ENCODE results near the gene CSPG4.

CSPG4 gene

GRCh38 chr15:75672646-75673425 lies 39.8 kb downstream of the CSPG4 start:
- Histone ChIP-seq H3K36me3 (ENCODE audit: insufficient read depth, low read length) (no peaks in the 10 kb centered on the region), H3K4me3 (peak overlapping the region; percentile 32; the same call in 1 of the 2 replicates), H3K27ac (peak overlapping the region; percentile 73), H3K9me3 (ENCODE audit: low read depth, low read length) (no peaks in the 10 kb centered on the region), H3K9ac (ENCODE audit: insufficient read length) (no peak overlapping the region)
- no peak for DNase-seq (ENCODE audit: low read depth, low spot score)
- TF ChIP-seq POLR2AphosphoS5 (IDR thresholded peaks at IDR 0.05; ENCODE audit: borderline replicate concordance, low read depth, low read length) = no peak
- no peak for TF ChIP-seq FOXP2 (optimal IDR thresholded peaks at IDR 0.05; ENCODE audit: control extremely low read depth, extremely low read length, insufficient read depth)
- no peak for TF ChIP-seq EZH2 (IDR thresholded peaks at IDR 0.05)

GRCh38 chr15:75671730-75672602 lies 40.7 kb downstream of the CSPG4 start:
- Histone ChIP-seq H3K36me3 (ENCODE audit: insufficient read depth, low read length) (no peaks in the 10 kb centered on the region), H3K9ac (ENCODE audit: insufficient read length) (no peak overlapping the region), H3K4me3 (0 out of 2 replicates have a peak overlapping the region, but pooled peaks have one; percentile 32), H3K9me3 (ENCODE audit: low read depth, low read length) (no peaks in the 10 kb centered on the region), H3K27ac (0 out of 2 replicates have a peak overlapping the region, but pooled peaks have one; percentile 73)
- no peak for TF ChIP-seq POLR2AphosphoS5 (IDR thresholded peaks at IDR 0.05; ENCODE audit: borderline replicate concordance, low read depth, low read length)
- TF ChIP-seq EZH2 (IDR thresholded peaks at IDR 0.05) = no peak
- no peak for TF ChIP-seq FOXP2 (optimal IDR thresholded peaks at IDR 0.05; ENCODE audit: control extremely low read depth, extremely low read length, insufficient read depth)
- no peak for DNase-seq (ENCODE audit: low read depth, low spot score)

- Histone ChIP-seq H3K36me3 (ENCODE audit: insufficient read depth, low read length) (no peaks in the 10 kb centered on the region), H3K27ac (no peak overlapping the region), H3K9me3 (ENCODE audit: low read depth, low read length) (no peaks in the 10 kb centered on the region), H3K4me3 (no peak overlapping the region), H3K9ac (ENCODE audit: insufficient read length) (no peak overlapping the region)
- TF ChIP-seq FOXP2 (optimal IDR thresholded peaks at IDR 0.05; ENCODE audit: control extremely low read depth, extremely low read length, insufficient read depth) (no peak), EZH2 (IDR thresholded peaks at IDR 0.05) (no peak), POLR2AphosphoS5 (IDR thresholded peaks at IDR 0.05; ENCODE audit: borderline replicate concordance, low read depth, low read length) (no peak)
- DNase-seq (ENCODE audit: low read depth, low spot score) = no peak
Observed at GRCh38 chr15:75669879-75670212, 42.8 kb downstream of the CSPG4 start.

GRCh38 chr15:75669191-75669878 lies 43.3 kb downstream of the CSPG4 start:
- H3K4me3 ChIP-seq = no peak overlapping the region
- H3K9me3 ChIP-seq (ENCODE audit: low read depth, low read length) = no peaks in the 10 kb centered on the region
- no peak for TF ChIP-seq POLR2AphosphoS5 (IDR thresholded peaks at IDR 0.05; ENCODE audit: borderline replicate concordance, low read depth, low read length)
- no peak overlapping the region for H3K9ac ChIP-seq (ENCODE audit: insufficient read length)
- H3K36me3 ChIP-seq (ENCODE audit: insufficient read depth, low read length) = no peaks in the 10 kb centered on the region
- no peak overlapping the region for H3K27ac ChIP-seq
- DNase-seq (ENCODE audit: low read depth, low spot score) = no peak

- TF ChIP-seq POLR2AphosphoS5 (IDR thresholded peaks at IDR 0.05; ENCODE audit: borderline replicate concordance, low read depth, low read length) (no peak), FOXP2 (optimal IDR thresholded peaks at IDR 0.05; ENCODE audit: control extremely low read depth, extremely low read length, insufficient read depth) (no peak)
- Histone ChIP-seq H3K27ac (no peak overlapping the region), H3K4me3 (no peak overlapping the region)
Observed at GRCh38 chr15:75666823-75667501, 45.7 kb downstream of the CSPG4 start.

GRCh38 chr15:75663931-75664421 lies 48.7 kb downstream of the CSPG4 start:
- Histone ChIP-seq H3K27ac (no peak overlapping the region), H3K36me3 (ENCODE audit: insufficient read depth, low read length) (no peaks in the 10 kb centered on the region), H3K9ac (ENCODE audit: insufficient read length) (no peak overlapping the region), H3K4me3 (no peak overlapping the region), H3K9me3 (ENCODE audit: low read depth, low read length) (no peaks in the 10 kb centered on the region)
- no peak for DNase-seq (ENCODE audit: low read depth, low spot score)
- TF ChIP-seq EZH2 (IDR thresholded peaks at IDR 0.05) (no peak), FOXP2 (optimal IDR thresholded peaks at IDR 0.05; ENCODE audit: control extremely low read depth, extremely low read length, insufficient read depth) (no peak), POLR2AphosphoS5 (IDR thresholded peaks at IDR 0.05; ENCODE audit: borderline replicate concordance, low read depth, low read length) (no peak)

More at GRCh38 chr15:75666823-75667501, 45.7 kb downstream of the CSPG4 start:
- H3K36me3 ChIP-seq (ENCODE audit: insufficient read depth, low read length) = no peaks in the 10 kb centered on the region
- H3K9me3 ChIP-seq (ENCODE audit: low read depth, low read length) = no peaks in the 10 kb centered on the region
- no peak overlapping the region for H3K9ac ChIP-seq (ENCODE audit: insufficient read length)
- DNase-seq (ENCODE audit: low read depth, low spot score) = no peak

- DNase-seq (ENCODE audit: low read depth, low spot score) = no peak
- H3K9me3 ChIP-seq (ENCODE audit: low read depth, low read length) = no peaks in the 10 kb centered on the region
- H3K4me3 ChIP-seq = no peak overlapping the region
- no peak overlapping the region for H3K27ac ChIP-seq
- no peaks in the 10 kb centered on the region for H3K36me3 ChIP-seq (ENCODE audit: insufficient read depth, low read length)
- H3K9ac ChIP-seq (ENCODE audit: insufficient read length) = no peak overlapping the region
- TF ChIP-seq FOXP2 (optimal IDR thresholded peaks at IDR 0.05; ENCODE audit: control extremely low read depth, extremely low read length, insufficient read depth) (no peak), POLR2AphosphoS5 (IDR thresholded peaks at IDR 0.05; ENCODE audit: borderline replicate concordance, low read depth, low read length) (no peak), EZH2 (IDR thresholded peaks at IDR 0.05) (no peak)
Observed at GRCh38 chr15:75662823-75663519, 49.7 kb downstream of the CSPG4 start.
